Lower leg skin (tissue), 4 donors: ENCODE measurements around the gene NEURL1. TPM values are rescaled to one million over a fixed set of nuclear protein-coding genes. Genes with fewer than 3 reads are reported as not detected.
"Not testable (repeated sequence)": the region's sequence is repeated elsewhere in the genome, so short reads cannot be mapped to it uniquely, and the experiment has no call there.

Source experiments
- DNase-seq, 2 donors: peaks; one replicate each; pipeline ENCODE4 v3.0.0-alpha.2; 2019; ENCODE audit warnings: low spot score in 2 of 2
- H3K4me3 ChIP-seq: fragments of 200-600 bp; sonication (generic); 2 replicates; pipeline ENCODE4 v1.5.1; 2017; ENCODE audit warnings: mild to moderate bottlenecking, low read depth; ENCODE audit not compliant: poor library complexity, severe bottlenecking
- CTCF ChIP-seq, 3 donors: fragments of 450-650 bp; IDR thresholded peaks; one replicate each; pipeline ENCODE4 v1.5.1; 2016; ENCODE audit warnings: antibody characterized with exemption in 3 of 3, mild to moderate bottlenecking in 3 of 3, moderate library complexity in 2 of 3
- POLR2A ChIP-seq, 2 donors: fragments of 450-650 bp; IDR thresholded peaks; one replicate each; pipeline ENCODE4 v1.6.1; 2016 to 2017; ENCODE audit warnings: antibody characterized with exemption in 2 of 2, mild to moderate bottlenecking in 1 of 2, moderate library complexity in 1 of 2
- WGBS, 2 donors: methylation state at CpG; one replicate each; pipeline ENCODE4 v1.1.5; 2018; 5-methylcytosine and 5-hydroxymethylcytosine counted together
- intact Hi-C: fragments of 100-400 bp; cut with DNase I; formaldehyde crosslinking; loops from one replicate; pipeline ENCODE4 v1.15.0; 2023; ENCODE audit warnings: low total_unique reads
- total RNA-seq, 4 donors: library from RNA; depleted of rRNA; stranded (reverse); fragments of >200 nt; gene quantifications; one replicate each; pipeline ENCODE4 v1.1.0, GENCODE V29; 2016

NEURL1 gene
- total RNA-seq, 4 donors from 2014 or later: 0.13 to 0.23 (median 0.22) TPM; not detected in 1

GRCh38 chr10:103627111-103627892 is 133.8 kb downstream of the NEURL1 start:
- 78 to 84% methylated on average over 22 of the region's 22 CpGs for WGBS, 2 donors
- no peak for DNase-seq
- intact Hi-C loops: no loop called here
- TF ChIP-seq CTCF (IDR thresholded peaks at IDR 0.05) (no peak), POLR2A (IDR thresholded peaks at IDR 0.05) (no peak)
- no peak overlapping the region for H3K4me3 ChIP-seq

GRCh38 chr10:103627893-103628292 is 134.4 kb downstream of the NEURL1 start:
- DNase-seq: no peak
- intact Hi-C loops: no loop called here
- no peak overlapping the region for H3K4me3 ChIP-seq
- 95 to 96% methylated on average over 13 of the region's 13 CpGs for WGBS, 2 donors
- TF ChIP-seq CTCF (IDR thresholded peaks at IDR 0.05) (no peak), POLR2A (IDR thresholded peaks at IDR 0.05) (no peak)

- DNase-seq: no peak
- no peak overlapping the region for H3K4me3 ChIP-seq
- intact Hi-C loops: no loop called here
- 56 to 73% methylated on average over 3 of the region's 3 CpGs for WGBS, 2 donors
- no peak for TF ChIP-seq CTCF (IDR thresholded peaks at IDR 0.05)
- no peak for TF ChIP-seq POLR2A (IDR thresholded peaks at IDR 0.05)
These were observed 136.1 kb downstream of the NEURL1 start for GRCh38 chr10:103629581-103629980.

- intact Hi-C loops: no loop called here
- H3K4me3 ChIP-seq: no peak overlapping the region
- DNase-seq: no peak
- TF ChIP-seq CTCF (IDR thresholded peaks at IDR 0.05) (no peak), POLR2A (IDR thresholded peaks at IDR 0.05) (no peak)
- 53 to 63% methylated on average over 1 of the region's 1 CpG for WGBS, 2 donors
These were observed 136.7 kb downstream of the NEURL1 start for GRCh38 chr10:103630156-103630555.

- no peak for DNase-seq
- intact Hi-C loops: no loop called here
- TF ChIP-seq POLR2A (IDR thresholded peaks at IDR 0.05) (no peak), CTCF (IDR thresholded peaks at IDR 0.05) (no peak)
- WGBS, 2 donors: 60 to 61% methylated on average over 6 to 7 of the region's 7 CpGs
- H3K4me3 ChIP-seq: no peak overlapping the region
These were observed 138.7 kb downstream of the NEURL1 start for GRCh38 chr10:103632247-103632642.

- DNase-seq, H3K4me3 ChIP-seq, intact Hi-C loops: not testable (repeated sequence)
- 93 to 94% methylated on average over 6 of the region's 6 CpGs for WGBS, 2 donors
These were observed 139.4 kb downstream of the NEURL1 start for GRCh38 chr10:103632871-103633270.
